Panc1 (cell line): ENCODE results near the gene PNKD.
A peak's percentile ranks its signal among the peaks of the same experiment; 100 is the strongest.

ENCODE experiments used
- POLR2AphosphoS5 ChIP-seq: IDR thresholded peaks from 2 replicates; pipeline ENCODE4 v1.6.1; 2012; ENCODE audit warnings: mild to moderate bottlenecking, low read depth, low read length, moderate library complexity
- TF ChIP-seq, protein P1 (sequence below): fragments of 450-650 bp; IDR thresholded peaks from 2 replicates; pipeline ENCODE4 v1.5.1; 2017; ENCODE audit warnings: mild to moderate bottlenecking
- TF ChIP-seq, protein P2 (sequence below), 2 experiments: IDR thresholded peaks; 2 replicates each; pipeline ENCODE4 v1.6.1; 2011 to 2012; ENCODE audit warnings: low read depth in 2 of 2, control low read depth in 1 of 2, low read length in 1 of 2, mild to moderate bottlenecking in 1 of 2, moderate library complexity in 1 of 2; ENCODE audit not compliant: insufficient read depth in 1 of 2

DNA sequence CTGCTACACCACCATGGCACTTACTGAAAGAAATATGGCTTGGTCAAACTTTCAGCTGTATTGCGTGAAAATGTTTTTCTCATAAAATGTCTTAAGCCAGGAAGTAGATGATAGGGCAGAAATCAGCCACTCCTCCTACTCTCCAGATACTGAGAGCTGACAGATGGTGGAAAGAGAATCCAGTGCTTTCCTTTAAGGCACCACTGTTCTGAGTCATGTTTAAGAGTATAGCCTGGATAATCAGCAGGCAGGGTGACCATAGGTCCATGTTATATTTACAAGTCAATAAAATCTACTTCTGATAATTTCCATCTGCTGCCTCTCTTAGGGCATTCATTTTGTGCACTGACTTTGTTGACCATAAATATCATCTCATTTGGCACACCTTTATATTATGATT lies 31.4 kb upstream of the PNKD start:
- TF ChIP-seq, protein P1, sequence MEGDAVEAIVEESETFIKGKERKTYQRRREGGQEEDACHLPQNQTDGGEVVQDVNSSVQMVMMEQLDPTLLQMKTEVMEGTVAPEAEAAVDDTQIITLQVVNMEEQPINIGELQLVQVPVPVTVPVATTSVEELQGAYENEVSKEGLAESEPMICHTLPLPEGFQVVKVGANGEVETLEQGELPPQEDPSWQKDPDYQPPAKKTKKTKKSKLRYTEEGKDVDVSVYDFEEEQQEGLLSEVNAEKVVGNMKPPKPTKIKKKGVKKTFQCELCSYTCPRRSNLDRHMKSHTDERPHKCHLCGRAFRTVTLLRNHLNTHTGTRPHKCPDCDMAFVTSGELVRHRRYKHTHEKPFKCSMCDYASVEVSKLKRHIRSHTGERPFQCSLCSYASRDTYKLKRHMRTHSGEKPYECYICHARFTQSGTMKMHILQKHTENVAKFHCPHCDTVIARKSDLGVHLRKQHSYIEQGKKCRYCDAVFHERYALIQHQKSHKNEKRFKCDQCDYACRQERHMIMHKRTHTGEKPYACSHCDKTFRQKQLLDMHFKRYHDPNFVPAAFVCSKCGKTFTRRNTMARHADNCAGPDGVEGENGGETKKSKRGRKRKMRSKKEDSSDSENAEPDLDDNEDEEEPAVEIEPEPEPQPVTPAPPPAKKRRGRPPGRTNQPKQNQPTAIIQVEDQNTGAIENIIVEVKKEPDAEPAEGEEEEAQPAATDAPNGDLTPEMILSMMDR: no peak
- TF ChIP-seq POLR2AphosphoS5: 0 out of 2 replicates have a peak, but pooled peaks have one; percentile 9
- TF ChIP-seq, protein P2, sequence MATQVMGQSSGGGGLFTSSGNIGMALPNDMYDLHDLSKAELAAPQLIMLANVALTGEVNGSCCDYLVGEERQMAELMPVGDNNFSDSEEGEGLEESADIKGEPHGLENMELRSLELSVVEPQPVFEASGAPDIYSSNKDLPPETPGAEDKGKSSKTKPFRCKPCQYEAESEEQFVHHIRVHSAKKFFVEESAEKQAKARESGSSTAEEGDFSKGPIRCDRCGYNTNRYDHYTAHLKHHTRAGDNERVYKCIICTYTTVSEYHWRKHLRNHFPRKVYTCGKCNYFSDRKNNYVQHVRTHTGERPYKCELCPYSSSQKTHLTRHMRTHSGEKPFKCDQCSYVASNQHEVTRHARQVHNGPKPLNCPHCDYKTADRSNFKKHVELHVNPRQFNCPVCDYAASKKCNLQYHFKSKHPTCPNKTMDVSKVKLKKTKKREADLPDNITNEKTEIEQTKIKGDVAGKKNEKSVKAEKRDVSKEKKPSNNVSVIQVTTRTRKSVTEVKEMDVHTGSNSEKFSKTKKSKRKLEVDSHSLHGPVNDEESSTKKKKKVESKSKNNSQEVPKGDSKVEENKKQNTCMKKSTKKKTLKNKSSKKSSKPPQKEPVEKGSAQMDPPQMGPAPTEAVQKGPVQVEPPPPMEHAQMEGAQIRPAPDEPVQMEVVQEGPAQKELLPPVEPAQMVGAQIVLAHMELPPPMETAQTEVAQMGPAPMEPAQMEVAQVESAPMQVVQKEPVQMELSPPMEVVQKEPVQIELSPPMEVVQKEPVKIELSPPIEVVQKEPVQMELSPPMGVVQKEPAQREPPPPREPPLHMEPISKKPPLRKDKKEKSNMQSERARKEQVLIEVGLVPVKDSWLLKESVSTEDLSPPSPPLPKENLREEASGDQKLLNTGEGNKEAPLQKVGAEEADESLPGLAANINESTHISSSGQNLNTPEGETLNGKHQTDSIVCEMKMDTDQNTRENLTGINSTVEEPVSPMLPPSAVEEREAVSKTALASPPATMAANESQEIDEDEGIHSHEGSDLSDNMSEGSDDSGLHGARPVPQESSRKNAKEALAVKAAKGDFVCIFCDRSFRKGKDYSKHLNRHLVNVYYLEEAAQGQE (IDR thresholded peaks at IDR 0.05; ENCODE audit: insufficient read depth in 1 of 2, low read depth in 2 of 2, low read length in 1 of 2): no peak
